Fibroblast of villous mesenchyme (primary cell): ENCODE measurements around the gene PROB1. TPM values are rescaled to one million over a fixed set of nuclear protein-coding genes. Genes with fewer than 3 reads are reported as not detected.

Experiments used
- DNase-seq: peaks from one replicate; pipeline ENCODE4 v3.0.0-alpha.2; 2010; ENCODE audit warnings: low read depth
- H3K4me3 ChIP-seq: 2 replicates; pipeline ENCODE4 v1.5.1; 2011; ENCODE audit warnings: low read depth, mild to moderate bottlenecking, low read length
- CTCF ChIP-seq: IDR thresholded peaks from 2 replicates; pipeline ENCODE4 v1.5.1; 2012; ENCODE audit warnings: low read depth, mild to moderate bottlenecking, low read length; ENCODE audit not compliant: insufficient read depth
- total RNA-seq: library from RNA; depleted of rRNA; stranded (reverse); fragments of >200 nt; gene quantifications from 2 replicates; pipeline ENCODE4 v1.2.3, GENCODE V29; 2012

The PROB1 gene
- total RNA-seq, 1 donor: 4.3 TPM

GRCh38 chr5:139392324-139392677 lies 2.6 kb downstream of the PROB1 start:
- no peak for DNase-seq
- no peak overlapping the region for H3K4me3 ChIP-seq

GRCh38 chr5:139391570-139392323 lies 3.2 kb downstream of the PROB1 start:
- no peak for DNase-seq

More at GRCh38 chr5:139392324-139392677, 2.6 kb downstream of the PROB1 start:
- no peak for TF ChIP-seq CTCF

GRCh38 chr5:139390639-139391569 lies 4.0 kb downstream of the PROB1 start:
- TF ChIP-seq CTCF: no peak
- H3K4me3 ChIP-seq: no peak overlapping the region
- no peak for DNase-seq

More at GRCh38 chr5:139391570-139392323, 3.2 kb downstream of the PROB1 start:
- H3K4me3 ChIP-seq: no peak overlapping the region
- TF ChIP-seq CTCF: no peak

GRCh38 chr5:139389701-139390638 lies 4.9 kb downstream of the PROB1 start, which contains the start of gene MZB1:
Gene MZB1 (minus strand): TSS chr5:139389913. CDS start chr5:139389856, 57 bp downstream.
- TF ChIP-seq CTCF: no peak
- DNase-seq: no peak
- no peak within 1 kb of the TSS for H3K4me3 ChIP-seq

- DNase-seq: peak; percentile 20
- no peak overlapping the region for H3K4me3 ChIP-seq
- TF ChIP-seq CTCF: no peak
Observed at GRCh38 chr5:139388198-139388821, 6.6 kb downstream of the PROB1 start.
